Activated naive CD4-positive, alpha-beta T cell treated with anti-CD3 and anti-CD28 coated beads, Interleukin-2, amount 10 ng/mL, durations not matched to agents 7 days and 5 days (primary cell): ENCODE measurements around the gene RRP12.

ENCODE experiments used
- CTCF ChIA-PET: fragments of 350-600 bp; sonication (Branson Sonifier 250); formaldehyde crosslinking; loops from one replicate; lab custom pipeline; 2021; ENCODE audit warnings: antibody characterized with exemption; lab: Charles Lee
- DNase-seq: peaks from one replicate; pipeline ENCODE4 v3.0.0-alpha.2; 2020
- H3K27ac Mint-ChIP-seq: one replicate; pipeline ENCODE4 v1.8.0; 2021; ENCODE audit warnings: mild to moderate bottlenecking, moderate library complexity, mixed read lengths
- H3K27me3 Mint-ChIP-seq: one replicate; pipeline ENCODE4 v1.8.0; 2021; ENCODE audit warnings: mild to moderate bottlenecking, mixed read lengths
- H3K36me3 Mint-ChIP-seq: one replicate; pipeline ENCODE4 v1.8.0; 2021; ENCODE audit warnings: mixed read lengths
- H3K4me1 Mint-ChIP-seq: one replicate; pipeline ENCODE4 v1.8.0; 2021; ENCODE audit warnings: mixed read lengths
- H3K4me3 Mint-ChIP-seq: one replicate; pipeline ENCODE4 v1.8.0; 2021; ENCODE audit warnings: mild to moderate bottlenecking, moderate library complexity, mixed read lengths
- H3K9me3 Mint-ChIP-seq: one replicate; pipeline ENCODE4 v1.8.0; 2021; ENCODE audit warnings: mixed read lengths

Gene RRP12

GRCh38 chr10:97399843-97400545 lies 1.1 kb downstream of the RRP12 start:
- H3K27me3 Mint-ChIP-seq: peaks cover 7% of the 10 kb centered on the region
- H3K4me1 Mint-ChIP-seq: peaks cover 16% of the 10 kb centered on the region
- H3K27ac Mint-ChIP-seq: peak overlapping the region; percentile 95
- peak; percentile 65 for DNase-seq
- H3K4me3 Mint-ChIP-seq: peak overlapping the region; percentile 95
- CTCF ChIA-PET: interaction anchor here (0.6 to 2.4 kb wide), 8 partner anchors 8 to 100 kb away, joined by 3 to 7 read pairs (median 3); no protein-coding TSS in a partner anchor
- H3K9me3 Mint-ChIP-seq: no peaks in the 10 kb centered on the region
- H3K36me3 Mint-ChIP-seq: peaks cover 7% of the 10 kb centered on the region

- Mint-ChIP-seq H3K27ac (no peak overlapping the region), H3K27me3 (peaks cover under 1% of the 10 kb centered on the region), H3K36me3 (peaks cover 12% of the 10 kb centered on the region), H3K9me3 (no peaks in the 10 kb centered on the region), H3K4me1 (peaks cover 9% of the 10 kb centered on the region), H3K4me3 (no peak overlapping the region)
- CTCF ChIA-PET: no interaction called here
- no peak for DNase-seq
Measured at GRCh38 chr10:97396056-97396455, 5.1 kb downstream of the RRP12 start.

DNA sequence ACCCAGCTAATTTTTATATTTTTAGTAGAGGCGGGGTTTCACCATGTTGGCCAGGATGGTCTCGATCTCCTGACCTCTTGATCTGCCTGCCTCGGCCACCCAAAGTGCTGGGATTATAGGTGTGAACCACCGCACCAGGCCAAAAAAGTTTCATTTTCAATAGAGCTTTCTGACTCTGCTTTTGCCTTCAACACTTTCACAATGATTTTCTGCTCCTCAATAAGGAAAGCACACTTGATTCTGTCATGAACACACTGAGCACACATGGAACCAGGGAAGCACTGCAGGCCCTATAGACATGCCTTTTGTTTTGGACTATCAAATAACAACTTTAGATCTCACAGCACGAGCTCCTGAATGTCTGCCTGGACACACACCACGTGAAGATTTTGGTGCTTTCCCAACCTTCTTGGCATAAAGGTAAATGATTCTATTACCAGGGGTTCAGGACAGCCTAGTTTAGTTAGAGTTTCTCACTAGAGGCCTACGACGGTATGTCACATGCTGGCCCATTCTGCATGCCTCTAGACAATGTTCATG lies 8.0 kb downstream of the RRP12 start:
- Mint-ChIP-seq H3K4me1 (no peaks in the 10 kb centered on the region), H3K27me3 (no peaks in the 10 kb centered on the region), H3K36me3 (peaks cover 19% of the 10 kb centered on the region), H3K9me3 (no peaks in the 10 kb centered on the region), H3K4me3 (no peak overlapping the region), H3K27ac (no peak overlapping the region)
- no peak for DNase-seq
- CTCF ChIA-PET: no interaction called here

- CTCF ChIA-PET: no interaction called here
- Mint-ChIP-seq H3K9me3 (no peaks in the 10 kb centered on the region), H3K36me3 (peaks cover 12% of the 10 kb centered on the region), H3K4me3 (no peak overlapping the region), H3K27ac (no peak overlapping the region), H3K27me3 (no peaks in the 10 kb centered on the region), H3K4me1 (no peaks in the 10 kb centered on the region)
- DNase-seq: no peak
Measured at GRCh38 chr10:97390091-97390490, 11.0 kb downstream of the RRP12 start.

DNA sequence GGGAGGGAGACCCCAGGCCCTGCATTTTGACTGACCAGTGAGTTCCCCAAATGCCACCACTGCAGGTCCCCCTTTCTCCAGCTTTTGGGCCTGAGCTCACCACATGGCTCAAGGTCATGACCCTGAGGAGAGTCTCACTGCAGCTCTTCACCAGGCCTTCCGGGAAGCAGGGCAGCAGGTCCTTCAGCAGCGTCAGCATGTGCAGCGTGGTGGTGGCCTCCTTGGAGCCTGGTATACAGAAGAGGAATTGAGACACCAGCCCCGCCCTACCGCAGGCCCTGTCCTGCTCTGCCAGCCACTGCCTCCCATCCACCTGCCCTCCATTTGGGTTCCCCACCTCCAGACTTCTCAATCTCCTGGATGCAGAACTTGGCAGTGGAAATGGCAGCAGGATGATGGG lies 13.0 kb downstream of the RRP12 start:
- Mint-ChIP-seq H3K9me3 (no peaks in the 10 kb centered on the region), H3K36me3 (peaks cover 9% of the 10 kb centered on the region), H3K27ac (no peak overlapping the region), H3K4me3 (no peak overlapping the region), H3K27me3 (no peaks in the 10 kb centered on the region), H3K4me1 (no peaks in the 10 kb centered on the region)
- CTCF ChIA-PET: no interaction called here
- no peak for DNase-seq

DNA sequence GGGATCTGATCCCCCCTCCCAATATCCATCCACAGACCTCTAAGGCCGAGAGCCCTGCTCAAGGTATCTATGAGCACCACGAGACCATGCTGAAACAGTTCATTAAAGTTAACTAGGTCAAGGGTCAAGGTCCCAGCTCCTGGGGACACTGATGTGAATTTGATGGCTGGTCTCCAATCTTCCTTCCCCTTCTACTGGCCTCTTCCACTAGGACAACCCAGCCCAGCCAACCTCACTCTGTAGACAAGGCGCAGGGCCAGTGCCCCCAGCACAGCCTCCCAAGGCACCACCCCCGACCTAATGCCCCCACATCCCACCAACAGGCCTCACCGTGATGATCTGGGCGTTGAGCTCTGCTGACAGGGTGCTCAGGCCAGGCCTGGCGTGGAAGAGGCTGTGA lies 15.6 kb downstream of the RRP12 start:
- no peaks in the 10 kb centered on the region for H3K27me3 Mint-ChIP-seq
- no peaks in the 10 kb centered on the region for H3K9me3 Mint-ChIP-seq
- no peaks in the 10 kb centered on the region for H3K4me1 Mint-ChIP-seq
- H3K4me3 Mint-ChIP-seq: no peak overlapping the region
- H3K36me3 Mint-ChIP-seq: peaks cover 6% of the 10 kb centered on the region
- no peak for DNase-seq
- H3K27ac Mint-ChIP-seq: no peak overlapping the region
- CTCF ChIA-PET: no interaction called here

GRCh38 chr10:97384641-97385040 lies 16.5 kb downstream of the RRP12 start:
- no peaks in the 10 kb centered on the region for H3K4me1 Mint-ChIP-seq
- H3K36me3 Mint-ChIP-seq: peaks cover 6% of the 10 kb centered on the region
- H3K27ac Mint-ChIP-seq: no peak overlapping the region
- H3K9me3 Mint-ChIP-seq: no peaks in the 10 kb centered on the region
- DNase-seq: no peak
- CTCF ChIA-PET: no interaction called here
- H3K4me3 Mint-ChIP-seq: no peak overlapping the region
- no peaks in the 10 kb centered on the region for H3K27me3 Mint-ChIP-seq

DNA sequence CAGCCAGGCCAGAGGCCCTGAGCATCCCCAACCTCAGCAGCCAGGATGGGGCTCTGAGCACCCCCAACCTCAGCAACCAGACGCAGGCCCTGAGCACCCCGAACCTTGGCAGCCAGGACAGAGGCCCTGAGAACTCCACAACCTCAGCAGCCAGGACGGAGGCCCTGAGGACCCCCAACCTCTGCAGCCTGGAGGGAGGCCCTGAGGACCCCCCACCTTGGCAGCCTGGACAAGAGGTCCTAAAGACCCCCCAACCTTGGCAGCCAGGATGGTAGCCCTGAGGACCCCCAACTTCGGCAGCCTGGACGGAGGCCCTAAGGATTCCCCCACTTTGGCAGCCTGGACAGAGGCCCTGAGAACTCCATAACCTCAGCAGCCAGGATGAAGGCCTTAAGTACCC lies 17.0 kb downstream of the RRP12 start:
- CTCF ChIA-PET: no interaction called here
- Mint-ChIP-seq H3K27me3 (no peaks in the 10 kb centered on the region), H3K36me3 (peaks cover 6% of the 10 kb centered on the region), H3K4me1 (no peaks in the 10 kb centered on the region), H3K9me3 (no peaks in the 10 kb centered on the region), H3K27ac (no peak overlapping the region), H3K4me3 (no peak overlapping the region)
- DNase-seq: no peak

GRCh38 chr10:97383159-97383558 lies 18.0 kb downstream of the RRP12 start:
- Mint-ChIP-seq H3K4me3 (no peak overlapping the region), H3K27me3 (no peaks in the 10 kb centered on the region), H3K36me3 (peaks cover 1% of the 10 kb centered on the region), H3K4me1 (no peaks in the 10 kb centered on the region), H3K27ac (no peak overlapping the region), H3K9me3 (no peaks in the 10 kb centered on the region)
- no peak for DNase-seq
- CTCF ChIA-PET: no interaction called here

DNA sequence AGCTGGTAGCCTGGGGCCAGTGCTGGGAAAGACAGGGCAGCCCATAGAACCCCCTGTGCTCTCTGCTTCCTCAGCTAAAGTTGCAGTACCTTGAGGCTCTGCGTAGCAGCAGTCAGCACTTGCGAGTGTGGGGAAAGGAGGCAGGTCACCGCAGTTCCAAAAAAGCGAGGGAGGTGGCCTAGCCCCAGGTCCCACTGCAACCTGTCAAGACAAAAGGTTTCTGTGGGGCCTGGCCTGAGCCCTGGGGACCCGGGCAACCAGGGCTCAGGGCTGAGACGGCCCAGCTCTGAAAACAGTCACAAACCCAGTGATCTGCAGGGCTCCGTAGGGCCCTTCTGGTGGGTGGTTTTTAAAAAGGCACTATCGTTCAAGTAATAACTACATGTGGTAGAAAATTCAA lies 19.5 kb downstream of the RRP12 start:
- peaks cover 4% of the 10 kb centered on the region for H3K36me3 Mint-ChIP-seq
- no peak for DNase-seq
- H3K9me3 Mint-ChIP-seq: no peaks in the 10 kb centered on the region
- H3K4me3 Mint-ChIP-seq: no peak overlapping the region
- H3K27ac Mint-ChIP-seq: no peak overlapping the region
- H3K4me1 Mint-ChIP-seq: peaks cover under 1% of the 10 kb centered on the region
- CTCF ChIA-PET: no interaction called here
- H3K27me3 Mint-ChIP-seq: no peaks in the 10 kb centered on the region

DNA sequence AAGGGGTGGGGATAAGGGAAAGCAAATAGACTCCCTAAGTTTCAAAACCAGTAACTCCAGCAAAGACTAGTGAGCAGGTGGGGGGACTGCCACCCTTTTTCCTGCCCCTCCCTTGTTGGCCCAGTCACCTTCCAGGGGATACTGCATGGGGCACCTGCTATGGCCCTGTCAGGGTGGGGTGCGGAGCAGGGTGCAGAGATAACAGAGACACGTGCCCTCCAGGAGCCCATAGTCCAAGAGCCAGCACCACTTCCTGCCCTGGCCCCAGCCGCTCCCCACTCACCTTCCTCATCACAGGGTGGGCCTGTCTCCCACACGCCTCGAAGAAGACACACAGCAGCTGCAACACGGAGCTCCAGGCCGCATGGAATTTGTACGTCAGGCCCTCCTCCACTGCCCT lies 20.6 kb downstream of the RRP12 start:
- Mint-ChIP-seq H3K9me3 (no peaks in the 10 kb centered on the region), H3K4me1 (peaks cover 3% of the 10 kb centered on the region), H3K36me3 (peaks cover 6% of the 10 kb centered on the region), H3K27ac (no peak overlapping the region), H3K4me3 (no peak overlapping the region), H3K27me3 (no peaks in the 10 kb centered on the region)
- no peak for DNase-seq
- CTCF ChIA-PET: no interaction called here

DNA sequence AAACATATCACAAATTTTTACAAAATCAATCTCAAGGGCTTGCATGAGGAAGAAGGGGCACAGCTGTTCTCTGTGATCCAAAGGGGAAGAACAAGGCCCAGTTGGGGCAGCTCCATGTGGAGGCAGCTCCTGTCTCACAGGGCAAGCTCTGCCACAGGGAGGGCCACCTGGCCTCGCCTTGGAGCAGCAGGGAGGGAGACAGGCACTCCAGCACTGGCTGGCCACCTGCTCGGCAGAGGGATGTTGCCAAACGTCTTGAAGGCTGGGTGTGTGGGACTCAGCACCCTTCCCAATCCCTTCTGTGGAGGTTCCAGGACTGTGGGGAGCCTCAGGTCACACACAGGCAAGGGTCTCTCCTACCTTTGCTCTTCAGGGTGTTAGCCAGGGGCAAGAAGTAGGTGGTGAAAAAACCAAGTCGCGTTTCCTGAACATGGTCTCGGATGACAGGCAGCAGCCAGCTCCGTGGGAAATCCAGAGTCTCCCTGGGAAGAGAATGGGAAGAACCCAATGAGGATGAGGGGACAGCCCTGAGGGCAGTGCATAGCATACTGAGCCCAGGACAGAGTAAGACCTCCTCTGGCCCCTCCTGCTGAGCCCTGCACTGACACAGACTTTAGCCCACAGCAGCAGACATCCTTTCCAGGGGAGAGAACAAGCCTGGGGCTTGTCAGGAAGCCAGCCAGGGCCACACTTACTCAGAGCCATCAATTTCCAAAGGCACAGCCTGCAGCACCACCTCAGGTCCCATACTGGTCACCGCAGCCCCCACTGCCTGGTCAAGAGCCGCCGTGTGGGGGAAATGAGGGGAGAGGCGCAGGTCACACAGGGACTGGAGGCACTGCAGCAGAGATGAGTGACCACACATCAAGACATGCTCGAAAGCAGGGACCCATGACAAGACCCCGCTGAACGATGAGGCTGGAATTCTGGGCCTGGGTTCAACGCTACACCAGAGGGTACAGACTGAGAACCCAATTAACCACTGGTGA lies 21.9 kb downstream of the RRP12 start:
- Mint-ChIP-seq H3K4me3 (no peak overlapping the region), H3K36me3 (peaks cover 6% of the 10 kb centered on the region), H3K27me3 (no peaks in the 10 kb centered on the region), H3K9me3 (no peaks in the 10 kb centered on the region), H3K27ac (no peak overlapping the region), H3K4me1 (peaks cover 3% of the 10 kb centered on the region)
- no peak for DNase-seq
- CTCF ChIA-PET: interaction anchor here (0.9 kb wide), 1 partner anchor 174 kb away, joined by 3 read pairs; no protein-coding TSS in a partner anchor

- peak overlapping the region; percentile 69 for H3K27ac Mint-ChIP-seq
- peaks cover 3% of the 10 kb centered on the region for H3K4me1 Mint-ChIP-seq
- H3K4me3 Mint-ChIP-seq: no peak overlapping the region
- no peak for DNase-seq
- no peaks in the 10 kb centered on the region for H3K27me3 Mint-ChIP-seq
- H3K9me3 Mint-ChIP-seq: no peaks in the 10 kb centered on the region
- CTCF ChIA-PET: no interaction called here
- H3K36me3 Mint-ChIP-seq: peaks cover 8% of the 10 kb centered on the region
Measured at GRCh38 chr10:97376413-97376812, 24.7 kb downstream of the RRP12 start.

GRCh38 chr10:97373456-97373855 lies 27.7 kb downstream of the RRP12 start:
- H3K4me1 Mint-ChIP-seq: peaks cover 3% of the 10 kb centered on the region
- CTCF ChIA-PET: no interaction called here
- H3K36me3 Mint-ChIP-seq: peaks cover 10% of the 10 kb centered on the region
- H3K27me3 Mint-ChIP-seq: no peaks in the 10 kb centered on the region
- no peaks in the 10 kb centered on the region for H3K9me3 Mint-ChIP-seq
- H3K4me3 Mint-ChIP-seq: no peak overlapping the region
- no peak overlapping the region for H3K27ac Mint-ChIP-seq
- no peak for DNase-seq
